GM18870 (cell line): Measurements from ENCODE around the gene SUSD2.
"Not testable (repeated sequence)": the region's sequence is repeated elsewhere in the genome, so short reads cannot be mapped to it uniquely, and the experiment has no call there.

ENCODE experiments used
- ATAC-seq: cut with Tn5 transposase; IDR thresholded peaks from one replicate; pipeline ENCODE4 v1.9.1; 2021; ENCODE audit warnings: moderate library complexity; ENCODE audit not compliant: unreplicated experiment

Gene SUSD2

DNA sequence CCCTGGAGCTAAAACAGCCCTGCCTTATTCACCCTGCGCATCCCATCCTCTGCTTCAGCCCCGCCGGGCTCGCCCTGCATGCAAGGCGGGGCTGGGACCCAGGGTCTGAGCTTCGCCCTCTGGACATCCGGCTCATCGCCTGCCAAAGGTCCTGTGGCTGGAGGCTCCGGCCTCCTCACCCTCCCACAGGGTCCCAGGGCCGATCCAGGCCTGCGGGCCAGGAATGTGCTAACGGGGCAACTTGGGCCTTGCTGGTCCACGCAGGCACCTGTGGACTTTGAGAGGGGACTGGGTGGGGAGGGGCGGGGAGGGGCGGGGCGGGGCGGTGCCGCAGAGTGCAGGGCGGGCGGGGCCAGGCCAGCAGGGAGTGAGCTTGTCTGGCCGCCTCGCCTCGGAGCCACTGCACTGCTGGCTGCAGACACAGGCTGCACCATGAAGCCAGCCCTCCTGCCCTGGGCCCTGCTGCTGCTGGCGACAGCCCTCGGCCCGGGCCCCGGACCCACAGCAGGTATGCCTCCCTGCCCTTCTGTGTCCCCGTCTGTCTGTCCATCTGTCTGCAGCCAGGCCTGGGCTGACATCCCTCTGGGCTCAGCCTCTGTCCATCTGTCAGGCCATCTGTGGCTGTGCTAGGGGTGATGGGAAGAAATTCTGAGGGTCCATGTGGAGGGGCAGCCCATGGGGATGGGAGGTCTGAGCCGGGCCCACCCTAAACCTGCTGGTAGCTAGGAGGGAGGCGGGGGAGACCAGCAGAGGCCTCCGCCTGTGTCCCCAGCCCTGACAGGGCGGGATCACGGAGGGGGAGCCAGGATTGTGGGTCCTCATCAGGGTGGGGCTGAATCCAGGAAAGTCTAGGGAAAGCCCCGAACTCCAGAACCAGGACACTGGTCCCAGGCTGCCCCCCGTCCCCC lies at the start of gene SUSD2:
Gene SUSD2, plus strand, starts transcription at position 400 of the 908 bp plus-strand sequence. Its CDS starts 33 bp downstream, at position 433.
- no peak for ATAC-seq

- ATAC-seq, result no peak
These were observed 47.9 kb upstream of the SUSD2 start for GRCh38 chr22:24133187-24133965.

DNA sequence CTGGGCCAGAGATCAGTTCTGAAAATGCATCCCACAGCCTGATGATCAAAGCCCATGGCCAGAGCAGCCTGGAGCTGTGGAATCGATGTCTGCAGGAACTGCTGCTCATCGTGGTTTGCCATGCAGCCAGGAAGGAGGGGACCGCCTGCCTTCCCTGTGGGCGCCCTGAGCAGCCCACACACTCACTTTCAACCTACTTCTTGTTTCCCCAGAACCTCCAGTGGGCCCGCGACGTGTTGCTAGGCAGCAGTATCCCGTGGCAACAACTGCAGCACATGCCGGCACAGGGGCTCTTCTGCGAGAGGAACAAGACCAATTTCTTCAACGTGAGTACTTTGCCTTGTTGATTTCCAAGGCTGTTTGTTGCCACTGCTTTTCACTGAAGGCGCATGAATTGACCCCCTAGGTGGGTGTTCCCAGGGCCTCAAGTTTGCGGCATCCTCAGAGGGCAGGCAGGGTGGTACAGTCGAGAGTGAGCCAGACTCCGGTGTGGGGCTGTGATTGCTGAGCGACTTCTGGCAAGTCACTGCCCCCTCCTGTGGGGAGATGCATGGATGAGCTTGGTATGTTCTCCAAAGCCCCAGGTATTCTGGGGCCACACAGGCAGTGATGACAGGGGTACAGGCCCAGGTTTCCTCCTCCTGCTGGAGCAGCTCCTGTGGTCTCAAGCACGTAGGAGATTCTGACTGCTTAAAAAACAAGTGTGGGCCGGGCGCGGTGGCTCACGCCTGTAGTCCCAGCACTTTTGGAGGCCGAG lies 47.0 kb upstream of the SUSD2 start:
- no peak for ATAC-seq

DNA sequence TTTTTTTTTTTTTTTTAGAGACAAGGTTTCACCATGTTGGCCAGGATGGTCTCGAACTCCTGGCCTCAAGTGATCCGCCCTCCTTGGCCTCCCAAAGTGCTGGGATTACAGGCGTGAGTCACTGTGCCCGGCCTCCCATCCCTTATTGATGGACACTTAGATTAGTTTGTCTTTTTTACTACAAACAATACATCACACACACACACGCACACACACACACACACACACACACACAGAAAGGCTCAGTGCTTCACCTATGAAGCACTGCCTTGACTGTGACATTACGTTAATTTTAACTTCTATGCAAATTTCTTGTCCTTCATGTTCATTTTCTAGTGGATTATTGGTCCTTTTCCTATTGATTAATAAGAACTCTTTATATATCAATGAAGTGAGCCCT lies 44.8 kb upstream of the SUSD2 start:
- not testable (repeated sequence) for ATAC-seq

- no peak for ATAC-seq
These were observed 43.7 kb upstream of the SUSD2 start for GRCh38 chr22:24137595-24137994.

GRCh38 chr22:24138649-24139420 lies 42.5 kb upstream of the SUSD2 start:
- ATAC-seq, result no peak

DNA sequence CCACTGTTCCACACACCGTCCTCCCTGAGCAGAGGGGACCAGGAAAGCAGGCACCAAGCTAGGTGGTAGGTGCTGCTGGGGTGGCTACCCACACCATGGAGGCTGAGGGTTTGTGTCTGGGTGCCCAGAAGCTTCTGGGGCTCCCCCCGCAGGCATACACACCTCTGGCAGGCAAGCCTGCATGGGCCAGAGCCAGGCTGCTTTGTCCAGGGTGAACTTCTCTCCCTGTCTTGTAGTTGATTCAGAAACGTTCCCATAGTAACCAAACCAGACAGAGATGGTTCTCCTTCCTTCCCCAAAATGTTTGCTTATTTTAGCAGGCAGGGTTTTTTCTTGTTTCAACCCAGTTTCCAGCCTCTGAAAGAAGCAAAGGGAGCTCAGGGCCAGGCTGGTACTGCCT lies 40.9 kb upstream of the SUSD2 start:
- ATAC-seq, result no peak

DNA sequence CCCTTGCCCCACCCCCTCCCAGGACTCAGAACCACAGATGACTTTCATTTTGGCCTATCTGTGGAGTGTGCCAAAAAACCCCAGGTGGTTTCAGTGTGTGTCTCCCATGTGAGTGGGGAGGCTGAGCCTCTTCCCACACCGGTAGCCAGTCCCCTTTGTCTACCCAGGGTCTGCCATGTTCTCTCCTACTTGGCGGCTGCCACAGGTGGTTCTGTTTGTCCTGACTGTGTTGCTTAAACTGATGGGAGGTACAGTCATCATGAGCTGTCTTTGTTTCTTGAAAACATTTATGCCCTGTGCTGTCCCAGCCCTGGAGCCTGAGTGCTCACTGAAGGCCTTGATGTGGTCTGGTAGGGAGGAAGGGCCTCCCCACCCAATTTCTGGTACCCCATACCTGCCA lies 39.7 kb upstream of the SUSD2 start:
- no peak for ATAC-seq

GRCh38 chr22:24142241-24142640 lies 39.0 kb upstream of the SUSD2 start:
- ATAC-seq, result no peak

DNA sequence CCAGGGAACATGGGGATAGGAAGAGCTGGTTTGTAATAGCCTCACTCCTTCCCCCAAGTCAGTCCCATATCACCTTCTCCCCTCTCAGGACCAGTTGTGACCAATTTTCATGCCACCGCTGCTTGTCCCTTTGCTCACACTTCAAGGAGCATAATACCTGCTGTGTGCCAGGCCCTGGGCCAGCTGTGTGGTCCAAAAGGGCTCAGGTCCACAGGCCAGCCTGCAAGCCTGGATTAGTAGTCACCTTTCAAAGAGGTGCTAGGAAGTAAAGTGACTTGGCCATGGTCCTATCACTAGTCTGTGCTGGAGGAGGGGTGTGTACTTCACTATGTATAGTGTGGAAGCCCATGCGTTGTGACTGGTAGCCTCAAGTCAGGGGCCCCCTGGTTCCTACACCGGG lies 38.5 kb upstream of the SUSD2 start:
- ATAC-seq, result no peak

GRCh38 chr22:24144056-24144777 lies 37.1 kb upstream of the SUSD2 start:
- no peak for ATAC-seq

GRCh38 chr22:24144778-24145085 lies 36.6 kb upstream of the SUSD2 start:
- ATAC-seq, result no peak

DNA sequence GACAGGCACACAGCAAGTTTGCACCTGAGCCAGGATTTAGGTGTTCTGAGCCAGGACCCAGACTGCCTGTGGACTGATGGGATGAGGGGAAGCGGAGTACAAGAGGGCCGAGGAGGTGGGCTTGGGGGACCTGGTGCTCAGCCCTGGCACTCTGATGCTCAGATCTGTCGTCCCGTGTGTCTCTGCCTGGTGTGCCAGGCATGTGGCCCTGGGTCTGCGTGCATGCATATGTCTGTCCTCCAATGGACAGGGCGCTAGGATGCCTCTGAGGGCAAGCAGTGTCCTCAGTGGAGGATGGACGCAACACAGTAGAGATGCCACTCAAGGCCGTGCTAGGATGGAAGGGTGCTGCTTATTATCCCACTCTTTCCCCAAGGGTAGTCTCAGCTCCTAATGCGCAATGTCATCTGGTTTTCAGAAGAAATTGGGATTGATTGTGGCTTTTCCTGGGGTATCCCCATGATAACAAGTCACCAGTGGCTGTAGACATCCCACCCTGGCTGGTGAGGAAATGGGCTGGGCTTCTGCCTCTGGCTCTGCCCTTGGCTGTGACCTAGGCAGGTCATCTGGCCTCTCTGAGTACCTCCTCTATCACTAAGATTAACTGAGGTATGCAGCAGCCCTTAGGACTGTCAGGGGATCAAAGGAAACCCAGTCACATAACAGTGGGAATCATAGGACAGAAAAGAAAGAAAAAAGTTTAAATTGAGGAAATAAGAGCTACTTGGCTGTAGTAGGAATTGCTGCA lies 35.7 kb upstream of the SUSD2 start:
- ATAC-seq, result no peak

GRCh38 chr22:24146194-24146616 lies 35.1 kb upstream of the SUSD2 start:
- no peak for ATAC-seq

DNA sequence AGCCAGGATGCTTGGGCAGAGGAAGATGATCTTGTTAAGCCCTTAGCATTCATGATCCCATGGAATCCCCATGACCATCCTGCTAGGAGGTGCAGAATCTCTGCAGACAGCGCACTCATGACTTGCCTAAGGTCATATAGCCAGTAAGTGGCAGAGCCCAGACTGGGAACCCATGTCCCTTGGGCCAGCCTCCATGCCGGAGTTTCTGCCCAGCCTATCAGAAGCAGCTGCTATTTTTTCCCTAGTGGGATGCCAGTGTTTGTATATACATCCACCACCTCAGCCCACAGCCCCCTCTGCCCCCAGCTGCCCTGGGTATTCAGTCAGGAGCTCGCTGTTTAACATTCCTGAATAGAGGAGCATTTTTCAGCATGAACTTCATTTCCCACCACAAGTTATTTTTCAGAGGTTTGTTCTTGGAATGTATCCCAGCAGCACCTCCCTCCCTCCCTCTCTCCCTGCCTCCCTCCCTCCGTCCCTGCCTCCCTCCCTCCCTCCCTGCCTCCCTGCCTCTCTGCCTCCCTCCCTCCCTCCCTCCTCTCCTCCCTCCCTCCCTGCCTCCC lies 34.4 kb upstream of the SUSD2 start:
- ATAC-seq, result no peak

GRCh38 chr22:24147666-24148065 lies 33.6 kb upstream of the SUSD2 start:
- no peak for ATAC-seq

DNA sequence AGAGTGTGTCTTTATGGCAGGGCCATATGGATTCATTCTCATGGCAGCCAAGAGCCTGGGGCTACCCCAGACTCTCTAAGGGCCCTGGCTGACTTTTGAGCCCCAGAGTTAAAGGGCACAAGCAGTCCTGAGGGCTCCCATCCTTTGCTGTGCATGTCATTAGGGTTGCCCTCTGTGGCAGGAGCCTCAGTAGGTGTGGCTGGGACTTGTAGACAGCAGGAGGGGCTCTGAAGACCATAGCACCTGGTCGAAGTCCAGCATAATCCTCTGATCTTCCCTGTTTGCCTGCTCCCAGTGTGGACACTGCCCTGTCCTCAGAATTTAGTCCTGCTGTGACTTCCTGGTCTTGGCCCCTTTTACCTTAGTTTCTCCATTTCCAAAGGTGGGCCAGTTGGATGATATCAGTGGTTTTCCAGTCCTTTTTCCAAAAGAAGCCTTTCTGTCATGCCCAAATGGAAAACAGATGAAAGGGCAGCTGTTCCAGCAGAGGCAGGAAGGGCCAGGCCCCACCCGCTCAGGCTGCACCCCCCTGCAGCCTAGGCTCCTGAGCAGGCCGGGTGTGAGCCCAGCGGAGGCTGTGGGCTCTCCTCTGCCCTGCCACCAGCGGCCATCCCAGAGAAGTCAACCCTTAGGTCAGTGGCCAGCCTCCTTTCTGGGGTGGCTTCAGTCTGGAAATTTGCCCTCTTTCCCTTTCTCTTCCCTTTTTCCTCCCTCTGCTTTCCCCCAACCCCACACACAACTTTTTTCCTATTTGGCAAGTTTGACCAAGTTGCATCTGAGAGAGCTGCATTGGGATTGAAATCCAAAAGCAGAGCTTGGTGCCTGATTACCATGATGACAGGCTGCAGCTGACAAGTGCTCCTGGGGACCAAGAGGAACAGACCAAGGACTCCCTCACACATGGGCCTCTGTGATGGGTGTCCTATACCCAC lies 32.8 kb upstream of the SUSD2 start:
- ATAC-seq, result no peak

GRCh38 chr22:24149198-24149590 lies 32.1 kb upstream of the SUSD2 start:
- ATAC-seq, result no peak
